HG03066 (cell line): ENCODE measurements around the gene LRMDA.

Source experiments
- ATAC-seq: cut with Tn5 transposase; IDR thresholded peaks from one replicate; pipeline ENCODE4 v1.9.1; 2021; ENCODE audit warnings: low read depth; ENCODE audit not compliant: unreplicated experiment

LRMDA gene

GRCh38 chr10:76541852-76542251 is 1110.4 kb downstream of the LRMDA start:
- no peak for ATAC-seq

GRCh38 chr10:76542307-76542930 is 1111.0 kb downstream of the LRMDA start:
- no peak for ATAC-seq

- ATAC-seq, result no peak
These were observed 1112.2 kb downstream of the LRMDA start for GRCh38 chr10:76543655-76544054.

GRCh38 chr10:76544789-76545188 is 1113.4 kb downstream of the LRMDA start:
- ATAC-seq, result no peak

- ATAC-seq, result no peak
These were observed 1115.0 kb downstream of the LRMDA start for GRCh38 chr10:76546411-76546810.

- no peak for ATAC-seq
These were observed 1116.0 kb downstream of the LRMDA start for GRCh38 chr10:76547352-76547972.

- no peak for ATAC-seq
These were observed 1117.3 kb downstream of the LRMDA start for GRCh38 chr10:76548716-76549115.

- ATAC-seq, result no peak
These were observed 1117.7 kb downstream of the LRMDA start for GRCh38 chr10:76549171-76549570.

- no peak for ATAC-seq
These were observed 1119.4 kb downstream of the LRMDA start for GRCh38 chr10:76550806-76551205.

- no peak for ATAC-seq
These were observed 1120.9 kb downstream of the LRMDA start for GRCh38 chr10:76552091-76552873.

GRCh38 chr10:76553263-76554032 is 1122.0 kb downstream of the LRMDA start:
- no peak for ATAC-seq

- ATAC-seq, result no peak
These were observed 1122.6 kb downstream of the LRMDA start for GRCh38 chr10:76554033-76554408.

- ATAC-seq, result no peak
These were observed 1123.1 kb downstream of the LRMDA start for GRCh38 chr10:76554478-76554877.

GRCh38 chr10:76555067-76555670 is 1123.7 kb downstream of the LRMDA start:
- no peak for ATAC-seq

- ATAC-seq, result no peak
These were observed 1125.9 kb downstream of the LRMDA start for GRCh38 chr10:76557366-76557765.

GRCh38 chr10:76558586-76558985 is 1127.2 kb downstream of the LRMDA start:
- ATAC-seq, result no peak

GRCh38 chr10:76558996-76559891 is 1127.8 kb downstream of the LRMDA start:
- ATAC-seq, result no peak

- ATAC-seq, result no peak
These were observed 1128.4 kb downstream of the LRMDA start for GRCh38 chr10:76559892-76560220.

- ATAC-seq, result no peak
These were observed 1128.9 kb downstream of the LRMDA start for GRCh38 chr10:76560338-76560737.

- no peak for ATAC-seq
These were observed 1131.9 kb downstream of the LRMDA start for GRCh38 chr10:76563286-76563685.
